SH-SY5Y (cell line): Measurements from ENCODE around the gene TTC28.

Source experiments
- GATA2 ChIP-seq: IDR thresholded peaks from 2 replicates; pipeline ENCODE4 v1.6.1; 2011; ENCODE audit warnings: mild to moderate bottlenecking, low read depth, low read length
- GATA3 ChIP-seq: IDR thresholded peaks from 2 replicates; pipeline ENCODE4 v1.6.1; 2011; ENCODE audit warnings: low read depth, mild to moderate bottlenecking, low read length, moderate library complexity

DNA sequence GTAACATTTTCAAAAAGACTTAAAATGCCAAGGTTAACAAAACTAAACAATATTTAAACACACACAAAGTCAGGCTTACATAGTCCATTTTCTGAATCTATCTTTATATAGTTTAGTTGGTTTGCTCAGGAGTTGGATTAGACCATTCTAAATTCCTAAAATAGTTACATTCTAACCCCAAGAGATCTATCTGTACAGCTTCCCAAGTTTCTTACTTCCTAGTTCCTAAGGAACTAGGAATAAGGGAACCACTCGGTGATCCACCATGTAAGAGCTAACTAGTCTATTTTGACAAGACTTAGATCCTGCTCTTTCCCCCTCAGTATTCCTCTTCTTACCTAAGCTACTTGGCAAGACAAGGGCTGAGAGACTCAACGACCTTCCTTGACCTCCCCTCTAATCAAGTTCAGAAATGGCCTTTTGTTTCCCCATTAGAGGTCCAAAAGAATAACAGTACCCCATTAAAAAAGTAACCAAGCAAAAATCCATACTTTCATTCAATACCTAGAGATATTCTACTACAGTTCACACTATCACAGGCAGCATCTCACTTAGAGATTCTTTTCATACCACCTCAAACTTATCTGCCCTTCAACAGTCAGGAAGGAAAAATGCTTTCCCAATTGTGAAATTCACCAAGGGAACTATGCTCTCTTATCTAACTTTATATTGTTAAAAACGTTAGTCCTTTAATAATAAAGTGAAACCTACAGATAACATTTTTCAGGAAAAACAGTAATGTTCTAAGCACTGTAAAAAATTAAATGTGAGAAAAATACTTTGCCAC lies 253.1 kb downstream of the TTC28 start:
- TF ChIP-seq GATA3, result no peak
- no peak for TF ChIP-seq GATA2
